NT2/D1 (cell line): ENCODE measurements around the gene SLC6A19.

Experiments
- SUZ12 ChIP-seq: IDR thresholded peaks from 2 replicates; pipeline ENCODE4 v1.6.1; 2011; ENCODE audit not compliant: insufficient read length, insufficient read depth; ENCODE audit errors: extremely low read depth
- YY1 ChIP-seq: IDR thresholded peaks from 2 replicates; pipeline ENCODE4 v1.6.1; 2011; ENCODE audit not compliant: insufficient read length, insufficient read depth
- ZNF274 ChIP-seq: IDR thresholded peaks from 2 replicates; pipeline ENCODE4 v1.6.1; 2011; ENCODE audit warnings: mild to moderate bottlenecking, low read depth, low read length

DNA sequence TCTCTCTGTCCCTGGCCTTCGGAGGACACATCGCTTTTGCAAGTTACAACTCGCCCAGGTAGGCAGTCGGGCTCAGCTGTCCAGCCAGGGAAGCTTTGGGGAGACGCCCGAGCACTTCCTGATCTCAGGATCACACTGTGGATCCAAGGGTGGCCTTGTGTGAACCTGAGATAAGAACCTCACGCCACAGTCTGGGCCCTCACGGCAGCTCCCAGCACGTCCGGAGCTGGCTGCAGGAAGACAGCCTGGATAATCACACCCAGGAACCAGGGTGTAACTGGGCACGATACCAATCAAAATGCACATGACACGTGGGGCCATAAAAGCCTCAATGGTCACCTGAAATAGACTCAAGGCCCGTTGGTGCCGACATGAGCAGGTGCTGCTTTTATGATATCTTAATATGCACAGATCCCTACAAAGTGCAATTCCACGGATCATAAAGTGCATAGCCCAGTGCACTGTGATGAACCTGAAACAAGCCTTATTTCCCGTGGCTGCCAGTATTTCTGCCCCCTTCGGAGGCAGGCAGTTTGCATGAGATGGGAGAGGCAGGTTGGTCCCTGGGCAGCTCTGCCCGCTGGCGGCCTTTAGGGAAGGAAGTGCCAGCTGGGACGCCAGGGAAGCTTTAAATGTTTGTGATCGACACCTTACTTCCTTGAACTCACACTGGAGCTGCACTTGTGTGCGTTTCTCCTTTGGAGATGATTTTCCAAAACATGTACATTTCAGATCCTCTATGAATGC is 38.3 kb downstream of the SLC6A19 start:
- no peak for TF ChIP-seq ZNF274
- TF ChIP-seq YY1 = no peak
- no peak for TF ChIP-seq SUZ12
